ENCODE results near the gene TRIO.

The TRIO gene

DNA sequence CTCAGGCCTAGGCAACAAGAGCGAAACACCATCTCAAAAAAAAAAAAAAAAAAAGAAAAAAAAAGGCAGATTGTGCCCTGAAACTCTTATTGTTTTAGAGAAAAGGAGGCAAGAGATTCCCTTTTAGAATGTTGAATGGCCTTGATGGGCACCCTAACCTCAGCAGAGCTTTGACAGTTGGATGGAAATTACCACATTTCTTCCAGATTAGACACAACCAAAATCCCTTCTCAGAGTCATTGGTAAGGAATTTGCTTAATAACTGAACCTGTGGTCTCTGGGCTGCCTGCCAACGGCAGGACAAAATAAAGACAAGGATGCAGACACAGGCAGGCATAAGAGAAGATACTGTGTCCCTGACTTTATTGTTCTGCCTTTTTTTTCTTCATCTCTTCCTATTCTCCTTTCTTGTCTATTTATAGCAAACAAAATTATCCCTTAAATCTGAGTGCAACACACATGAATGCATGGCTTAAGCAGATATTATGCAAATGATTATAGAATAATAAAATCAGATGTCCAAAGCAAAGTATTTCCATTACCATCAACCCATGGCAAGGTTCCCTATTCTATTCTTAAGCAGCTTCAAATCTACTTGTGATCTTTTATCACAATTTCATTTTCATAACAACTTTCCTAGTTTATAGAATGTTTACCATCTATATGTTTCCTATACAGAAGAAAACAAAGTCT, 37.3 kb upstream of the TRIO start:
- in situ Hi-C loops (cut with HindIII; ENCODE audit: low sequenced_read_pairs), result loop anchor here (5.0 to 25.0 kb wide), 2 partner anchors 64 to 119 kb away; no protein-coding TSS in a partner anchor
- TF ChIP-seq, protein P1, sequence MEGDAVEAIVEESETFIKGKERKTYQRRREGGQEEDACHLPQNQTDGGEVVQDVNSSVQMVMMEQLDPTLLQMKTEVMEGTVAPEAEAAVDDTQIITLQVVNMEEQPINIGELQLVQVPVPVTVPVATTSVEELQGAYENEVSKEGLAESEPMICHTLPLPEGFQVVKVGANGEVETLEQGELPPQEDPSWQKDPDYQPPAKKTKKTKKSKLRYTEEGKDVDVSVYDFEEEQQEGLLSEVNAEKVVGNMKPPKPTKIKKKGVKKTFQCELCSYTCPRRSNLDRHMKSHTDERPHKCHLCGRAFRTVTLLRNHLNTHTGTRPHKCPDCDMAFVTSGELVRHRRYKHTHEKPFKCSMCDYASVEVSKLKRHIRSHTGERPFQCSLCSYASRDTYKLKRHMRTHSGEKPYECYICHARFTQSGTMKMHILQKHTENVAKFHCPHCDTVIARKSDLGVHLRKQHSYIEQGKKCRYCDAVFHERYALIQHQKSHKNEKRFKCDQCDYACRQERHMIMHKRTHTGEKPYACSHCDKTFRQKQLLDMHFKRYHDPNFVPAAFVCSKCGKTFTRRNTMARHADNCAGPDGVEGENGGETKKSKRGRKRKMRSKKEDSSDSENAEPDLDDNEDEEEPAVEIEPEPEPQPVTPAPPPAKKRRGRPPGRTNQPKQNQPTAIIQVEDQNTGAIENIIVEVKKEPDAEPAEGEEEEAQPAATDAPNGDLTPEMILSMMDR (IDR thresholded peaks at IDR 0.05; ENCODE audit: low read depth, low read length, missing control alignments), result no peak
- peak; percentile 84 for DNase-seq (ENCODE audit: low read depth)
- no peak overlapping the region for H3K4me3 ChIP-seq (ENCODE audit: low read depth, low read length)

DNA sequence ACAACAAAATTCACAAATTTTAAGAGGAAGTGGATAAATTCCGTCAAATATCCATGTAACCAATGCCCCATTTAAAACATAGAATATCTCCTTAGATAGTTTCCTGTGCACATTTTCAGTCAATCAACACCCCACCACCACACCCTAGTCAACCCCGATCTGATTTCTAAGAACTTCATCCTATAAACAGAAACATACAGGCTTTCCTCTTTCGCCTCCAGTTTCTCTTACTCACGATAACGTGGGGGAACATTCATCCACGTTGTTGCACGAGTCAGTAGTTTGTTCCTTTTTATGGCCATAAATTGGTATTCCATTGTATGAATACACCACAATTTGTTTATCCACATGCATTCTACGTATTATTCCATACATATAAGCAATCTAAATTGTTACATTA, 35.6 kb upstream of the TRIO start:
- H3K4me3 ChIP-seq (ENCODE audit: low read depth, low read length), result no peak overlapping the region
- in situ Hi-C loops (cut with HindIII; ENCODE audit: low sequenced_read_pairs), result loop anchor here (5.0 to 25.0 kb wide), 2 partner anchors 65 to 120 kb away; no protein-coding TSS in a partner anchor
- TF ChIP-seq, protein P1 (IDR thresholded peaks at IDR 0.05; ENCODE audit: low read depth, low read length, missing control alignments), result no peak
- DNase-seq (ENCODE audit: low read depth), result no peak

DNA sequence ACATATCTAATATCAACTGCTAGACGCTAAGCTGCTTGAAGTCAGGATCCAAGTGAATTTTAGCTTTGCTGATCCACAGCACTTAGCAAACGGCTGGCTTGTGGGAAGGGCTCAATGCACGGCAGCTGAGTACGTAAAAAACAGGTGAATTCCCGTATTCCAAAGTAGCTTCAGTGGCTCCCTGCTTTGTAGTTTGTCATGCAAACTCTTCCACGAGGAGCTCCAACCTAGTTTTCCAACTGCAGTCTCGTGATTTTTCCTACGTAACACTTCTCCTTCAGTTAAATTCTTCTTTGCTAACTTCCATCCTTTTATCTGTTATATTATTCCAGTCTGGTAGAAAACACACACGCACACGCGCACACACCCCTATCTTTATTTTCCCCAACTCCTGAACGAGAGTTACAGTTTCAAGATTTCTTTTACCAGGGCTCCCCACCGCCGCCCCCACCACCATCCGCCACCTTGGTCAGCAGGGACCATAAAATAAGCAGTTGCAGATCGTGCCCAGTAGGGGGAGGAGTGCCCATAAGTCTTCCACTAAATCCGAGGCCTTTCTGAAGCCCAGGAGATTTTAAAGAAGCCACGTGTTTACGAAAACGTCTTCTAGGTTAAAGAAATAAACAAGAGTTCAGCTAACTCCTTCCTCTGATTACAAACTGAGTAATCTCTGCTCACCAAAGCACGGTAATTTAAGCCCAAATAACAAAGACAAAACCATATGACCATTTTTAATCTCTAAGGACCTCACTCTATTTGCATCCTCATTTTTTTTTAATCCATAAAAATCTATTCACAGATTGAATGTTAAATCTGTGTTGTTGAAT, 34.8 kb upstream of the TRIO start:
- in situ Hi-C loops (cut with HindIII; ENCODE audit: low sequenced_read_pairs), result loop anchor here (5.0 to 25.0 kb wide), 2 partner anchors 66 to 121 kb away; no protein-coding TSS in a partner anchor
- peak; percentile 64 for DNase-seq (ENCODE audit: low read depth)
- TF ChIP-seq, protein P1 (IDR thresholded peaks at IDR 0.05; ENCODE audit: low read depth, low read length, missing control alignments), result peak; percentile 72
- no peak overlapping the region for H3K4me3 ChIP-seq (ENCODE audit: low read depth, low read length)

DNA sequence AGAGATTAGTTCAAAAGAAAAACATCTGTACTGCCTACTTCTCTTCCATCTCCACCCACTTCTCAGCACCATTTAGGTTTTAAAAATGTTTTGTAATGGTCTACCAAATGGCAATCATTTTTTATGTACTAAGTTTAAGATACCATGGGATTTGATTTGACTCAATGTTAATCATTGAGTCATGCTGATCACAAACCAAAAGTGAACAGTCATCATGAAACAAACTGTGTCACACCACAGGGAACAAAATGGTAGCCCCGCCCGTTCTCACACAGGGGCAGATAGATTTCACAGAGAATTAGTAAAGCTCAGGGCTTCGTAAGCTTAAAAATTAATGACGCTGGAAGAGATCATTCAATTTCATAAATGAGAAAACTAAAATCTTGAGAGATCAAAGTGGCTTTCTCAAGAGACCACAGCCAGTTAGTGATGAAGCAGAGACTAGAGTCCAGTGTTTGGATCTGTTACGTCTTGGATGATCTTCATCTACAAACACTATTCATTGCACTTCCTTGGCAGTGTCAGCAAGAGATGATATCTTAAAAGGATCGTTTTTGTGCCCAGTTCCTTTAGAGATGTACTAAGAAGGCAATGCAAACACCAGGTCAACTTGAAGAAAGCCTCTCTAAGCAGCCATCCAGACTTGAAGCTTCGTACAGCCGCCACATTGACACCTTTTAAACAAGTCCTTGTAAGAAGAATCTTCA, 33.9 kb upstream of the TRIO start:
- TF ChIP-seq, protein P1 (IDR thresholded peaks at IDR 0.05; ENCODE audit: low read depth, low read length, missing control alignments), result no peak
- in situ Hi-C loops (cut with HindIII; ENCODE audit: low sequenced_read_pairs), result loop anchor here (5.0 to 25.0 kb wide), 2 partner anchors 67 to 122 kb away; no protein-coding TSS in a partner anchor
- DNase-seq (ENCODE audit: low read depth), result peak; percentile 32
- H3K4me3 ChIP-seq (ENCODE audit: low read depth, low read length), result no peak overlapping the region

DNA sequence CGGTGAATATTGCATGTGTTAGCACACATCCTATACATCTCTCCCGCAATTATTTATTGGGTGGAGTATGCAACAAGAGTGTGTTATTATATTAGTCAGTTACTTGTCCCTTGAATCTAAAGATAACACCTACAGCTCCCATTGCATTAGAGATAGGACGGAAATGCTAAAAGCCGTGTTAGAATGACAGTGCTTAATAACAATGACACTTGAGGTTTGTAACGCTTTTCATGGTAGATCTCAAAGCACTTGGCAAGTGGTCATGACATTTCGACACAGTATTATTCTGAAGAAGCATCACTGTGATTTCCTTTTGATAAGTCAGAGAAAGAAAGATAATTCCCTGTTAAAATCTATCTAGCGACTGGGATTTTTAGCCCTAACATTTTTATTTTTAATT, 33.4 kb upstream of the TRIO start:
- DNase-seq (ENCODE audit: low read depth), result no peak
- in situ Hi-C loops (cut with HindIII; ENCODE audit: low sequenced_read_pairs), result loop anchor here (5.0 to 25.0 kb wide), 2 partner anchors 67 to 122 kb away; no protein-coding TSS in a partner anchor
- H3K4me3 ChIP-seq (ENCODE audit: low read depth, low read length), result no peak overlapping the region
- TF ChIP-seq, protein P1 (IDR thresholded peaks at IDR 0.05; ENCODE audit: low read depth, low read length, missing control alignments), result no peak

DNA sequence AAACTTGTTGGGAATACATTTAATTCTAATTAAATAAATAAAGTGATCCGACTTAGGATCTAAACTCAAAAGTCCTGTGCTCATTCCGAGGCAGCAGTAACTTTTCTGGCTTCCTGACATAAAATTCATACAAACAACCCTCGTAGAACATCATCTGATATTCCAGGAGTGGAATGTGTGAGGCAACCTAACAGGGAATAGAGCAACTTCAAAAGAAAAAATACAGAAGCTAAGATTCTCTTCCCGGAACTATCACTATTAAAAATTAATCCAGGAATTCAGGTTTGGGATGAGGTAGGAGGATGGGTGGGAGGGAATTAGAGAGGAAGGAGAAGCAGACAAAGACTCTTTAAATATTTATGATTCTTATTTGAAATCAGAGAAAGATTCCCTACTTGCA, 32.9 kb upstream of the TRIO start:
- in situ Hi-C loops (cut with HindIII; ENCODE audit: low sequenced_read_pairs), result loop anchor here (25.0 kb wide), 1 partner anchor 123 kb away; no protein-coding TSS in a partner anchor
- DNase-seq (ENCODE audit: low read depth), result no peak
- TF ChIP-seq, protein P1 (IDR thresholded peaks at IDR 0.05; ENCODE audit: low read depth, low read length, missing control alignments), result no peak

More for the DNA sequence above, 32.9 kb upstream of the TRIO start:
- no peak overlapping the region for H3K4me3 ChIP-seq (ENCODE audit: low read depth, low read length)

Data from astrocyte of the cerebellum (primary cell).